Measurements from ENCODE around the gene OR6M1. TPM values are rescaled to one million over a fixed set of nuclear protein-coding genes. Genes with fewer than 3 reads are reported as not detected.

Gene OR6M1
- polyA plus RNA-seq, 1 of the 3 experiments (the other 2 are of a cell fraction): not detected

DNA sequence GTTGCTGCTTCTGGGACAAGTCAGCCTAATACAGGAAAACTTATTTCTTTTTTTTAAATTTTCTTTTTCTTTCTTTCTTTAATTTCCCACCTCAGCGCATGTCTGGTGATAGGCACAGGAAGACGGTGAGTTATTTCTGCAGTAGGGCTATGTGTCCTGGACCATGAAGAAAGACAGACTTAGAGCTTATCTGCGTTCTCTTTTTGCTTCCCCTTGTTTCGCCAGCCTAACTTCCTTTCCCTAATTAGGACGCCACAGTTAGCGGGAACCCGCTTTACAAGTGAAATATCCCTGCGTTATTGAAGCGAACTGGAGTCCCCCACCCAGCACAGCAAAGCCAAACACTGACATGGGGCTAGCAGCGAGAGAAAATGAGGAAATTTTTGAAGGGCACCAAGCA, 8.6 kb downstream of the OR6M1 start:
- ChIA-PET CTCF (no interaction called here), POLR2A (no interaction called here)
- Histone ChIP-seq H3K9ac (no peak overlapping the region), H3F3A (replicated peaks; ENCODE audit: insufficient read depth) (no peaks in the 10 kb centered on the region), H3K9me2 (no peaks in the 10 kb centered on the region), H3K36me3 (replicated peaks in 1 of 2; ENCODE audit: control insufficient read depth in 1 of 2, insufficient read depth in 2 of 2, low read length in 1 of 2) (no peaks in the 10 kb centered on the region), H3K27me3 (ENCODE audit: insufficient read depth) (no peaks in the 10 kb centered on the region), H3K79me2 (ENCODE audit: insufficient read depth) (no peaks in the 10 kb centered on the region), H3K4me1 (ENCODE audit: control insufficient read depth in 1 of 2, insufficient read depth in 2 of 2, low read depth in 1 of 2, low read length in 1 of 2) (no peaks in the 10 kb centered on the region), H2AFZ (ENCODE audit: low read depth) (no peak overlapping the region), H3K4me3 (ENCODE audit: low read depth in 2 of 2, low read length in 1 of 2) (no peak overlapping the region), H3K4me2 (no peak overlapping the region), H3K9me3 (no peaks in the 10 kb centered on the region), H4K20me1 (ENCODE audit: insufficient read depth) (no peaks in the 10 kb centered on the region), H3K27ac (ENCODE audit: low read depth in 2 of 2, low read length in 1 of 2) (no peak overlapping the region)
- DNase-seq: no peak
- 27% methylated on average over 10 of the region's 10 CpGs for WGBS (ENCODE audit: low lambda C conversion rate)
- no peak for TF ChIP-seq TEAD4 (IDR thresholded peaks at IDR 0.05; ENCODE audit: borderline replicate concordance, insufficient read depth)
- no peak for TF ChIP-seq NFIC (IDR thresholded peaks at IDR 0.05; ENCODE audit: borderline replicate concordance)
- TF ChIP-seq, protein P1, sequence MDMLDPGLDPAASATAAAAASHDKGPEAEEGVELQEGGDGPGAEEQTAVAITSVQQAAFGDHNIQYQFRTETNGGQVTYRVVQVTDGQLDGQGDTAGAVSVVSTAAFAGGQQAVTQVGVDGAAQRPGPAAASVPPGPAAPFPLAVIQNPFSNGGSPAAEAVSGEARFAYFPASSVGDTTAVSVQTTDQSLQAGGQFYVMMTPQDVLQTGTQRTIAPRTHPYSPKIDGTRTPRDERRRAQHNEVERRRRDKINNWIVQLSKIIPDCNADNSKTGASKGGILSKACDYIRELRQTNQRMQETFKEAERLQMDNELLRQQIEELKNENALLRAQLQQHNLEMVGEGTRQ (IDR thresholded peaks at IDR 0.05; ENCODE audit: borderline replicate concordance, low read depth, low read length): no peak
- TF ChIP-seq JUND (IDR thresholded peaks at IDR 0.05): no peak
- TF ChIP-seq SIN3A (IDR thresholded peaks at IDR 0.05; ENCODE audit: borderline replicate concordance, low read depth, low read length): no peak
- TF ChIP-seq, protein P2, sequence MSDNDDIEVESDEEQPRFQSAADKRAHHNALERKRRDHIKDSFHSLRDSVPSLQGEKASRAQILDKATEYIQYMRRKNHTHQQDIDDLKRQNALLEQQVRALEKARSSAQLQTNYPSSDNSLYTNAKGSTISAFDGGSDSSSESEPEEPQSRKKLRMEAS (IDR thresholded peaks at IDR 0.05; ENCODE audit: low read depth): no peak
- TF ChIP-seq, protein P3, sequence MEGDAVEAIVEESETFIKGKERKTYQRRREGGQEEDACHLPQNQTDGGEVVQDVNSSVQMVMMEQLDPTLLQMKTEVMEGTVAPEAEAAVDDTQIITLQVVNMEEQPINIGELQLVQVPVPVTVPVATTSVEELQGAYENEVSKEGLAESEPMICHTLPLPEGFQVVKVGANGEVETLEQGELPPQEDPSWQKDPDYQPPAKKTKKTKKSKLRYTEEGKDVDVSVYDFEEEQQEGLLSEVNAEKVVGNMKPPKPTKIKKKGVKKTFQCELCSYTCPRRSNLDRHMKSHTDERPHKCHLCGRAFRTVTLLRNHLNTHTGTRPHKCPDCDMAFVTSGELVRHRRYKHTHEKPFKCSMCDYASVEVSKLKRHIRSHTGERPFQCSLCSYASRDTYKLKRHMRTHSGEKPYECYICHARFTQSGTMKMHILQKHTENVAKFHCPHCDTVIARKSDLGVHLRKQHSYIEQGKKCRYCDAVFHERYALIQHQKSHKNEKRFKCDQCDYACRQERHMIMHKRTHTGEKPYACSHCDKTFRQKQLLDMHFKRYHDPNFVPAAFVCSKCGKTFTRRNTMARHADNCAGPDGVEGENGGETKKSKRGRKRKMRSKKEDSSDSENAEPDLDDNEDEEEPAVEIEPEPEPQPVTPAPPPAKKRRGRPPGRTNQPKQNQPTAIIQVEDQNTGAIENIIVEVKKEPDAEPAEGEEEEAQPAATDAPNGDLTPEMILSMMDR (IDR thresholded peaks at IDR 0.05): no peak
- no peak for TF ChIP-seq ELF1 (IDR thresholded peaks at IDR 0.05)
- no peak for TF ChIP-seq GATA2 (CRISPR knock-in tag; IDR thresholded peaks at IDR 0.05)

DNA sequence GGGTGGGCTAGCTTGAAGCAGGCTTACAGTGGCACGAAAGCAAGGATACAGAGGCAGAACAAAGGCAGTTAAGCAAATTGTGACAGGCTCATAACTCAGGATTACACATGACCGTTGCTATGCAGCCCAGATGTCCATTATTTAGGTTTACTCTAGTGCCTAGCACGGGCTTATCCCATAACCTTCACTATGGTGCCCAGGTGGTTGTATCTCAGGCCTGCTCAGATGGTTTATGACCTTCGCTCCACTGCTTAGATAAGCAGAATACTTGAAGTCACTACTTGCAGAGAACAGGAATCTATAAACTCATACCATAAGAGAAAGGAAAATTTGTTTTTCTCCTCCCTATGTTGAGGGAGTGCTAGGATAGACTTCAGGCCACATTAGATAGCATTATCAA, 9.0 kb downstream of the OR6M1 start:
- CTCF ChIA-PET: no interaction called here
- Histone ChIP-seq H3F3A (replicated peaks; ENCODE audit: insufficient read depth) (no peaks in the 10 kb centered on the region), H4K20me1 (ENCODE audit: insufficient read depth) (no peaks in the 10 kb centered on the region), H3K9me2 (no peaks in the 10 kb centered on the region), H3K4me3 (ENCODE audit: low read depth in 2 of 2, low read length in 1 of 2) (no peak overlapping the region), H3K79me2 (ENCODE audit: insufficient read depth) (no peaks in the 10 kb centered on the region), H3K27ac (ENCODE audit: low read depth in 2 of 2, low read length in 1 of 2) (no peak overlapping the region), H3K9ac (no peak overlapping the region), H3K4me1 (ENCODE audit: control insufficient read depth in 1 of 2, insufficient read depth in 2 of 2, low read depth in 1 of 2, low read length in 1 of 2) (no peaks in the 10 kb centered on the region), H3K9me3 (no peaks in the 10 kb centered on the region), H3K4me2 (no peak overlapping the region), H2AFZ (ENCODE audit: low read depth) (no peak overlapping the region), H3K36me3 (replicated peaks in 1 of 2; ENCODE audit: control insufficient read depth in 1 of 2, insufficient read depth in 2 of 2, low read length in 1 of 2) (no peaks in the 10 kb centered on the region), H3K27me3 (ENCODE audit: insufficient read depth) (no peaks in the 10 kb centered on the region)
- POLR2A ChIA-PET: no interaction called here
- WGBS (ENCODE audit: low lambda C conversion rate): 8% methylated on average over 4 of the region's 4 CpGs
- no peak for DNase-seq
- TF ChIP-seq NFIC (IDR thresholded peaks at IDR 0.05; ENCODE audit: borderline replicate concordance) (no peak), TCF12 (IDR thresholded peaks at IDR 0.05) (no peak), RCOR1 (IDR thresholded peaks at IDR 0.05; ENCODE audit: low read length) (no peak), JUND (IDR thresholded peaks at IDR 0.05) (no peak)
- TF ChIP-seq, protein P4, sequence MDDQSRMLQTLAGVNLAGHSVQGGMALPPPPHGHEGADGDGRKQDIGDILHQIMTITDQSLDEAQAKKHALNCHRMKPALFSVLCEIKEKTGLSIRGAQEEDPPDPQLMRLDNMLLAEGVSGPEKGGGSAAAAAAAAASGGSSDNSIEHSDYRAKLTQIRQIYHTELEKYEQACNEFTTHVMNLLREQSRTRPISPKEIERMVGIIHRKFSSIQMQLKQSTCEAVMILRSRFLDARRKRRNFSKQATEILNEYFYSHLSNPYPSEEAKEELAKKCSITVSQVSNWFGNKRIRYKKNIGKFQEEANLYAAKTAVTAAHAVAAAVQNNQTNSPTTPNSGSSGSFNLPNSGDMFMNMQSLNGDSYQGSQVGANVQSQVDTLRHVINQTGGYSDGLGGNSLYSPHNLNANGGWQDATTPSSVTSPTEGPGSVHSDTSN (IDR thresholded peaks at IDR 0.05): no peak
